ENCODE measurements around the gene PPFIBP1.

DNA sequence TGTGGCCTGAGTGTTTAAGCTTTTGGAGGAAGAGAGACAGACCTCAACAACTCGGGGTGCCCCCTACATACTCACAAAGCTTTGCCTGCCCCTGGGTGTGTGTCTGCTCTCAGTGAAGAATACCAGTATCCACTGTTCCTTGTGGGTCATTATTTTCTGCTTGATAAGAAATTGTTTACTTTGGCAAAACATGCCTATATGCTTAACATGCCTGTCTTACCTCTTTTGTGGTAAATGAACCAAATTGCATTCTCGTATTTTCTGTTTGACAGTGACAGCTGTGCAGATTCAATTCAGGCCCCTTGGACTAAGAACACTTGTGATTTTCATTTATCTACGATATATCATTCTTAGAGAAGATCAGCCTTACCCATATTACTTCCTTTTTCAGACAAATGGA lies 121.7 kb downstream of the PPFIBP1 start:
- TF ChIP-seq, protein P1, sequence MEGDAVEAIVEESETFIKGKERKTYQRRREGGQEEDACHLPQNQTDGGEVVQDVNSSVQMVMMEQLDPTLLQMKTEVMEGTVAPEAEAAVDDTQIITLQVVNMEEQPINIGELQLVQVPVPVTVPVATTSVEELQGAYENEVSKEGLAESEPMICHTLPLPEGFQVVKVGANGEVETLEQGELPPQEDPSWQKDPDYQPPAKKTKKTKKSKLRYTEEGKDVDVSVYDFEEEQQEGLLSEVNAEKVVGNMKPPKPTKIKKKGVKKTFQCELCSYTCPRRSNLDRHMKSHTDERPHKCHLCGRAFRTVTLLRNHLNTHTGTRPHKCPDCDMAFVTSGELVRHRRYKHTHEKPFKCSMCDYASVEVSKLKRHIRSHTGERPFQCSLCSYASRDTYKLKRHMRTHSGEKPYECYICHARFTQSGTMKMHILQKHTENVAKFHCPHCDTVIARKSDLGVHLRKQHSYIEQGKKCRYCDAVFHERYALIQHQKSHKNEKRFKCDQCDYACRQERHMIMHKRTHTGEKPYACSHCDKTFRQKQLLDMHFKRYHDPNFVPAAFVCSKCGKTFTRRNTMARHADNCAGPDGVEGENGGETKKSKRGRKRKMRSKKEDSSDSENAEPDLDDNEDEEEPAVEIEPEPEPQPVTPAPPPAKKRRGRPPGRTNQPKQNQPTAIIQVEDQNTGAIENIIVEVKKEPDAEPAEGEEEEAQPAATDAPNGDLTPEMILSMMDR (IDR thresholded peaks at IDR 0.05; ENCODE audit: low read length) = no peak
- TF ChIP-seq EZH2 (optimal IDR thresholded peaks at IDR 0.05; ENCODE audit: low read depth, low read length) (no peak), EZH2phosphoT487 (IDR thresholded peaks at IDR 0.05; ENCODE audit: low read length) (no peak)

Measured in MM.1S (cell line).